Ascending aorta (tissue), 2 donors: ENCODE data around the gene KRTAP1-4. TPM values are rescaled to one million over a fixed set of nuclear protein-coding genes. Genes with fewer than 3 reads are reported as not detected.
"Not testable (repeated sequence)": the region's sequence is repeated elsewhere in the genome, so short reads cannot be mapped to it uniquely, and the experiment has no call there.

Experiments used
- DNase-seq, 2 donors: peaks; one replicate each; pipeline ENCODE4 v3.0.0-alpha.2; 2019; ENCODE audit warnings: low spot score in 2 of 2
- H3K27ac ChIP-seq, 2 donors: fragments of 200-600 bp; sonication (generic); one replicate each; pipeline ENCODE4 v1.5.1; 2016 to 2017; ENCODE audit warnings: mild to moderate bottlenecking in 1 of 2
- H3K27me3 ChIP-seq: fragments of 200-600 bp; sonication (generic); one replicate; pipeline ENCODE4 v1.5.1; 2017
- H3K36me3 ChIP-seq, 2 donors: fragments of 200-600 bp; sonication (generic); one replicate each; pipeline ENCODE4 v1.5.1; 2016
- H3K4me1 ChIP-seq, 2 donors: fragments of 200-600 bp; sonication (generic); one replicate each; pipeline ENCODE4 v1.5.1; 2016 to 2017; ENCODE audit warnings: mild to moderate bottlenecking in 1 of 2
- H3K4me3 ChIP-seq, 2 donors: fragments of 200-600 bp; sonication (generic); one replicate each; pipeline ENCODE4 v1.5.1; 2016 to 2017; ENCODE audit warnings: mild to moderate bottlenecking in 1 of 2
- H3K9me3 ChIP-seq, 2 donors: fragments of 200-600 bp; sonication (generic); one replicate each; pipeline ENCODE4 v1.5.1; 2016
- intact Hi-C: fragments of 100-400 bp; cut with DNase I; formaldehyde crosslinking; loops from one replicate; pipeline ENCODE4 v1.15.1; 2023
- total RNA-seq: library from RNA; depleted of rRNA; stranded (reverse); fragments of >200 nt; gene quantifications from one replicate; pipeline ENCODE4 v1.1.0, GENCODE V29; 2016
- TF ChIP-seq, protein P1 (sequence below), 3 experiments: fragments of 200-600 bp in 2 of 3; fragments of 450-650 bp in 1 of 3; sonication (generic) in 2 of 3; IDR thresholded peaks; one replicate each; pipeline ENCODE4 v1.5.1; 2016 to 2019; ENCODE audit warnings: antibody characterized with exemption in 3 of 3, mild to moderate bottlenecking in 1 of 3, moderate library complexity in 1 of 3

KRTAP1-4 gene
- total RNA-seq, 1 donor from 2014 or later: not detected

GRCh38 chr17:41004397-41004796, 25.6 kb downstream of the KRTAP1-4 start:
- no peak overlapping the region for H3K4me3 ChIP-seq
- no peaks in the 10 kb centered on the region for H3K9me3 ChIP-seq
- DNase-seq: no peak
- intact Hi-C loops: no loop called here
- TF ChIP-seq, protein P1, sequence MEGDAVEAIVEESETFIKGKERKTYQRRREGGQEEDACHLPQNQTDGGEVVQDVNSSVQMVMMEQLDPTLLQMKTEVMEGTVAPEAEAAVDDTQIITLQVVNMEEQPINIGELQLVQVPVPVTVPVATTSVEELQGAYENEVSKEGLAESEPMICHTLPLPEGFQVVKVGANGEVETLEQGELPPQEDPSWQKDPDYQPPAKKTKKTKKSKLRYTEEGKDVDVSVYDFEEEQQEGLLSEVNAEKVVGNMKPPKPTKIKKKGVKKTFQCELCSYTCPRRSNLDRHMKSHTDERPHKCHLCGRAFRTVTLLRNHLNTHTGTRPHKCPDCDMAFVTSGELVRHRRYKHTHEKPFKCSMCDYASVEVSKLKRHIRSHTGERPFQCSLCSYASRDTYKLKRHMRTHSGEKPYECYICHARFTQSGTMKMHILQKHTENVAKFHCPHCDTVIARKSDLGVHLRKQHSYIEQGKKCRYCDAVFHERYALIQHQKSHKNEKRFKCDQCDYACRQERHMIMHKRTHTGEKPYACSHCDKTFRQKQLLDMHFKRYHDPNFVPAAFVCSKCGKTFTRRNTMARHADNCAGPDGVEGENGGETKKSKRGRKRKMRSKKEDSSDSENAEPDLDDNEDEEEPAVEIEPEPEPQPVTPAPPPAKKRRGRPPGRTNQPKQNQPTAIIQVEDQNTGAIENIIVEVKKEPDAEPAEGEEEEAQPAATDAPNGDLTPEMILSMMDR (IDR thresholded peaks at IDR 0.05): no peak
- no peak overlapping the region for H3K27ac ChIP-seq
- no peaks in the 10 kb centered on the region for H3K27me3 ChIP-seq
- H3K36me3 ChIP-seq: no peaks in the 10 kb centered on the region
- no peaks in the 10 kb centered on the region for H3K4me1 ChIP-seq

DNA sequence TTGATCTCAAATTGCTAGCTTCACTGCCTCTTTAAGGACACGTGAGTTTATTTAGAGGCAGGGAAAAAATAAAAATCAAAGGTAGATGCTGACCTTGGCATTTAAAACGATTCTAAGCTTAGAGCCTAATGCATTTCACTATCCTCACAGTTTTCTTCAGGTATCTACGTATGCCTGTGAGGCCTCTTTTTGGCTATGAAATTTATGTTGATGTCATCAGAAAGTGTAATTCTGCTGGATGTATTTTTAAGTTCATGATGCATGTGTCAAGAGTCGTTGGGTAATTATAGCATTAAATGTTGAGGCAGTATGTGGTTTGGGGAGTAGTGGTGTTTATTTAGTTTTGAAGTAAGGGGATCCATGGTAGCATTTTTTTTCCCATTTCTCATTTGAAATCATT, 26.1 kb downstream of the KRTAP1-4 start:
- no peaks in the 10 kb centered on the region for H3K36me3 ChIP-seq
- H3K9me3 ChIP-seq: no peaks in the 10 kb centered on the region
- no peaks in the 10 kb centered on the region for H3K27me3 ChIP-seq
- H3K27ac ChIP-seq: no peak overlapping the region
- no peaks in the 10 kb centered on the region for H3K4me1 ChIP-seq
- H3K4me3 ChIP-seq: no peak overlapping the region
- intact Hi-C loops: no loop called here
- DNase-seq: no peak
- TF ChIP-seq, protein P1 (IDR thresholded peaks at IDR 0.05): no peak

GRCh38 chr17:41002814-41003213, 27.2 kb downstream of the KRTAP1-4 start:
- intact Hi-C loops: no loop called here
- no peak for DNase-seq
- Histone ChIP-seq H3K36me3 (no peaks in the 10 kb centered on the region), H3K9me3 (no peaks in the 10 kb centered on the region), H3K4me1 (no peaks in the 10 kb centered on the region), H3K27me3 (no peaks in the 10 kb centered on the region), H3K4me3 (no peak overlapping the region), H3K27ac (no peak overlapping the region)
- TF ChIP-seq, protein P1 (IDR thresholded peaks at IDR 0.05): no peak

- H3K4me1 ChIP-seq: no peaks in the 10 kb centered on the region
- no peaks in the 10 kb centered on the region for H3K36me3 ChIP-seq
- DNase-seq: no peak
- H3K27me3 ChIP-seq: no peaks in the 10 kb centered on the region
- no peak overlapping the region for H3K4me3 ChIP-seq
- H3K9me3 ChIP-seq: no peaks in the 10 kb centered on the region
- H3K27ac ChIP-seq: no peak overlapping the region
- TF ChIP-seq, protein P1 (IDR thresholded peaks at IDR 0.05): no peak
- intact Hi-C loops: no loop called here
Observed at GRCh38 chr17:41001795-41002194, 28.2 kb downstream of the KRTAP1-4 start.

DNA sequence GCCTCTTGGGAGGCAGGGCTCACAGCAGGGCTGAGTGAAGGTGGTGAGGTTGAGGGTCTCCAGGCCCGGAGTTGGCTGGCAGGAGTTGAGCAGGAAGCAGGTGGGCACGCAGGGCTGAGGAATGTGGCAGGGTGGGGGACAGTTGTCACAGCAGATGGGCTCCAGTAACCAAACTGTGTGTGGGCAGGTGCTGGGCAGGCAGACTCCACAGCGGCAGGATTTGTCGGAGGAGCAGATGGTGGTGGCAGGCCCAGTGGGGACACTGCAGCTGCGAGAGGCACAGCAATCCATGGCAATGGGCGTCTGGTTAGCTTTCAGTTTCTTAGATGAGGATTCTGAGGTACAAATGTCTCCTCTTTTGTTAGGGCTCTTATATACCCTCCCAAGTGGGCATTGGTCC, 30.4 kb downstream of the KRTAP1-4 start, which contains the start of gene KRTAP3-2:
TSS of gene KRTAP3-2 (minus strand) at position 344 of the 400 bp plus-strand sequence. CDS start at position 291, 53 bp downstream.
- H3K27ac ChIP-seq, DNase-seq, H3K9me3 ChIP-seq, H3K4me3 ChIP-seq, H3K36me3 ChIP-seq, intact Hi-C loops, H3K27me3 ChIP-seq, H3K4me1 ChIP-seq: not testable (repeated sequence)

DNA sequence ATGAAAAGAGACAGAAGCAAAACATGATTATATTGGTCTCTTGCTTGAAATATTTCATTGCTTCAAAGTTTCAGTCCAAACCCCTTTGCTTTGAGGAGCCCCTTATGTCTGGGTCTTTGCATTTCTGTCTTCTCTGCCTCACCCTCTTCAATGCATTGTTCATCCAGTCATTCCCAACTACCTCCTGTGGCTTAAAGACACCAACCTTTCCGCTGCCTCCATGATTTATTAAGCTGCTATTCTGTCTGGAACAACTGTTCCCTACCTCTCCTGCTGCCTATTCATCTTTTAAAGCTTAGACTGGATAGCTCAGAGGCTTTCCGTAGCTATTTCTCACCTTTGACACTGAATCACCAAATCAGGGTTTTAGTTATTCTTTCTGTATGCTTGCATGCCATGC, 32.6 kb downstream of the KRTAP1-4 start:
- no peaks in the 10 kb centered on the region for H3K36me3 ChIP-seq
- TF ChIP-seq, protein P1 (IDR thresholded peaks at IDR 0.05): no peak
- no peak overlapping the region for H3K4me3 ChIP-seq
- no peak for DNase-seq
- intact Hi-C loops: no loop called here
- no peaks in the 10 kb centered on the region for H3K27me3 ChIP-seq
- no peak overlapping the region for H3K27ac ChIP-seq
- no peaks in the 10 kb centered on the region for H3K4me1 ChIP-seq
- H3K9me3 ChIP-seq: no peaks in the 10 kb centered on the region
